K562 (cell line): ENCODE measurements around the gene RARA. TPM values are rescaled to one million over a fixed set of nuclear protein-coding genes. Genes with fewer than 3 reads are reported as not detected.
A peak's percentile ranks its signal among the peaks of the same experiment; 100 is the strongest.

Source experiments
- ATAC-seq: fragments of 200-7000 bp; cut with Tn5 transposase; 3 replicates; pipeline ENCODE4 v1.9.1; 2020; ENCODE audit warnings: moderate library complexity
- BruUV-seq: library from RNA; stranded (reverse); fragments of 400-500 nt; replicated peaks from 2 replicates; lab custom pipeline; 2021; lab: Mats Ljungman, UMichigan
- CTCF ChIA-PET: fragments of 300-600 bp; formaldehyde crosslinking; extraction: SDS; loops from one replicate; lab custom pipeline; 2021; ENCODE audit warnings: low intra/inter-chr PET ratio; lab: Yijun Ruan, JAX
- POLR2A ChIA-PET: fragments of 300-600, 350-650 bp; sonication (Branson Sonifier 250); formaldehyde crosslinking; extraction: SDS; loops from one replicate; lab custom pipeline; 2021; ENCODE audit warnings: antibody characterized with exemption, inconsistent platforms; lab: Yijun Ruan, JAX
- DNase-seq, 4 experiments: peaks; one replicate each; pipeline versions ENCODE4 v3.0.0 to v3.0.0-alpha.2; 2011 to 2018; ENCODE audit warnings: low spot score in 3 of 4, mixed read lengths in 3 of 4; ENCODE audit errors: extremely low read depth in 1 of 4
- FAIRE-seq: peaks from 2 replicates; lab custom pipeline; 2011; peaks lifted over from hg19 to GRCh38; lab: Jason Lieb, UNC
- H2AFZ ChIP-seq: 2 replicates; pipeline ENCODE4 v1.6.0; 2011; ENCODE audit warnings: low read depth, low read length, control low read depth, inconsistent platforms
- H3K27ac ChIP-seq: fragments of 200-600 bp; 3 replicates; pipeline ENCODE4 v1.8.0; 2011; ENCODE audit warnings: low read depth, mild to moderate bottlenecking, control low read depth, inconsistent platforms, low read length, moderate library complexity, mixed read lengths; ENCODE audit errors: extremely low read depth
- H3K27me3 ChIP-seq, 2 experiments: fragments of 300-600 bp in 1 of 2; 2 replicates in 1 of 2; 3 replicates in 1 of 2; pipeline versions ENCODE4 v1.6.0 to v1.8.0; 2011; ENCODE audit warnings: inconsistent platforms in 2 of 2, low read length in 2 of 2, mild to moderate bottlenecking in 1 of 2, mixed read lengths in 1 of 2, moderate library complexity in 1 of 2; ENCODE audit not compliant: control insufficient read depth in 2 of 2, insufficient read depth in 2 of 2
- H3K36me3 ChIP-seq: fragments of 300-600 bp; 3 replicates; pipeline ENCODE4 v1.8.0; 2011; ENCODE audit warnings: mild to moderate bottlenecking, low read length, inconsistent platforms; ENCODE audit not compliant: control insufficient read depth, insufficient read depth
- H3K4me1 ChIP-seq, 2 experiments: fragments of 200-600 bp in 1 of 2; replicated peaks in 1 of 2; 2 replicates in 1 of 2; 3 replicates in 1 of 2; pipeline versions ENCODE4 v1.5.1 to v1.8.0; 2011; ENCODE audit warnings: inconsistent platforms in 2 of 2, low read length in 2 of 2, mild to moderate bottlenecking in 1 of 2, mixed read lengths in 1 of 2, moderate library complexity in 1 of 2; ENCODE audit not compliant: control insufficient read depth in 2 of 2, insufficient read depth in 2 of 2
- H3K4me2 ChIP-seq: 2 replicates; pipeline ENCODE4 v1.6.1; 2011; ENCODE audit warnings: low read length, control low read depth, inconsistent platforms, mixed read lengths; ENCODE audit not compliant: insufficient read depth
- H3K4me3 ChIP-seq: fragments of 200-600 bp; sonication (generic), shearing (Covaris generic); 2 replicates; pipeline ENCODE4 v1.5.1; 2016; ENCODE audit warnings: control low read depth, inconsistent platforms
- H3K79me2 ChIP-seq: fragments of 200-600 bp; 3 replicates; pipeline ENCODE4 v1.8.0; 2011; ENCODE audit warnings: low read length, inconsistent platforms; ENCODE audit not compliant: control insufficient read depth, insufficient read depth
- H3K9ac ChIP-seq, 2 experiments: 2 replicates each; pipeline versions ENCODE4 v1.6.0 to v1.6.1; 2011; ENCODE audit warnings: low read depth in 2 of 2, low read length in 2 of 2, control low read depth in 1 of 2, inconsistent platforms in 1 of 2, mild to moderate bottlenecking in 1 of 2, mixed read lengths in 1 of 2; ENCODE audit not compliant: insufficient read depth in 1 of 2
- H3K9me1 ChIP-seq: one replicate; pipeline ENCODE4 v1.6.0; 2011; ENCODE audit warnings: inconsistent platforms, mild to moderate bottlenecking, low read length, moderate library complexity; ENCODE audit not compliant: control insufficient read depth, insufficient read depth
- H3K9me3 ChIP-seq: replicated peaks from 2 replicates; pipeline ENCODE4 v1.5.1; 2011; ENCODE audit warnings: low read depth, low read length, inconsistent platforms; ENCODE audit not compliant: control insufficient read depth, insufficient read depth
- H4K20me1 ChIP-seq: replicated peaks from 2 replicates; pipeline ENCODE4 v1.6.1; 2011; ENCODE audit warnings: low read length, inconsistent platforms, mixed read lengths; ENCODE audit not compliant: control insufficient read depth, insufficient read depth
- CEBPG ChIP-seq, 3 experiments: fragments of 200-800 bp in 1 of 3; sonication (Bioruptor generic) in 1 of 3; sonication (generic) in 1 of 3; formaldehyde crosslinking in 1 of 3; IDR thresholded peaks in 2 of 3; conservative IDR thresholded peaks in 1 of 3; 2 replicates each; pipeline versions ENCODE4 v1.6.1 to v1.8.0; 2016 to 2022; ENCODE audit warnings: missing compliant biosample characterization in 2 of 3, missing genetic modification characterization in 2 of 3, mild to moderate bottlenecking in 1 of 3, missing genetic modification reagents in 1 of 3
- E2F4 ChIP-seq: sonication (generic); formaldehyde crosslinking; IDR thresholded peaks from 2 replicates; pipeline ENCODE4 v1.8.0; 2022; ENCODE audit warnings: mild to moderate bottlenecking, low read depth, missing genetic modification reagents
- ESRRB ChIP-seq: fragments of 250-450 bp; sonication (Bioruptor Pico); IDR thresholded peaks from 2 replicates; pipeline ENCODE4 v1.5.0; 2020; ENCODE audit warnings: mild to moderate bottlenecking, moderate library complexity, borderline replicate concordance
- HDGF ChIP-seq: fragments of 450-650 bp; IDR thresholded peaks from 2 replicates; pipeline ENCODE4 v1.6.1; 2016
- HMG20B ChIP-seq: fragments of 250-450 bp; sonication (Bioruptor Pico); IDR thresholded peaks from 2 replicates; pipeline ENCODE4 v1.5.0; 2021; ENCODE audit warnings: mild to moderate bottlenecking
- HNRNPL ChIP-seq: fragments of 200-400 bp; formaldehyde crosslinking; IDR thresholded peaks from 2 replicates; pipeline ENCODE4 v1.6.1; 2017; ENCODE audit warnings: low read depth, mild to moderate bottlenecking, low read length
- ILF3 ChIP-seq: fragments of 450-650 bp; IDR thresholded peaks from 2 replicates; pipeline ENCODE4 v1.6.1; 2018; ENCODE audit warnings: antibody characterized with exemption, mild to moderate bottlenecking, moderate library complexity, borderline replicate concordance
- LARP7 ChIP-seq: fragments of 450-650 bp; IDR thresholded peaks from 2 replicates; pipeline ENCODE4 v1.6.1; 2016
- MCM3 ChIP-seq: fragments of 450-650 bp; IDR thresholded peaks from 2 replicates; pipeline ENCODE4 v1.6.1; 2016
- MED1 ChIP-seq: sonication (generic); formaldehyde crosslinking; IDR thresholded peaks from 2 replicates; pipeline ENCODE4 v1.8.1; 2023; ENCODE audit warnings: missing genetic modification reagents, borderline replicate concordance
- MEF2A ChIP-seq: IDR thresholded peaks from 2 replicates; pipeline ENCODE4 v1.6.1; 2011; ENCODE audit warnings: low read depth, mild to moderate bottlenecking, low read length, moderate library complexity; ENCODE audit not compliant: control insufficient read depth
- NFE2 ChIP-seq: IDR thresholded peaks from 2 replicates; pipeline ENCODE4 v1.6.1; 2014; ENCODE audit warnings: antibody characterized with exemption, low read depth
- NFIC ChIP-seq: fragments of 450-650 bp; IDR thresholded peaks from 2 replicates; pipeline ENCODE4 v1.6.1; 2017; ENCODE audit warnings: mild to moderate bottlenecking, inconsistent platforms
- PHF8 ChIP-seq: fragments of 200-600 bp; sonication (generic); IDR thresholded peaks from 2 replicates; pipeline ENCODE4 v1.6.1; 2012; ENCODE audit warnings: mixed run types, mild to moderate bottlenecking, inconsistent platforms, low read length, moderate library complexity, borderline replicate concordance
- TARDBP ChIP-seq: fragments of 450-650 bp; IDR thresholded peaks from 2 replicates; pipeline ENCODE4 v1.6.1; 2016
- TSC22D4 ChIP-seq: fragments of 450-650 bp; IDR thresholded peaks from 2 replicates; pipeline ENCODE4 v1.6.1; 2016; ENCODE audit warnings: missing genetic modification characterization, missing biosample characterization, control low read depth
- ZEB2 ChIP-seq: fragments of 450-650 bp; IDR thresholded peaks from 2 replicates; pipeline ENCODE4 v1.6.1; 2016
- ZNF124 ChIP-seq: sonication (generic); formaldehyde crosslinking; IDR thresholded peaks from 2 replicates; pipeline ENCODE4 v1.8.1; 2022; ENCODE audit warnings: missing genetic modification reagents
- ZNF253 ChIP-seq: fragments of 250-450 bp; sonication (Bioruptor Pico); conservative IDR thresholded peaks from 2 replicates; pipeline ENCODE4 v1.6.1; 2021; ENCODE audit warnings: mild to moderate bottlenecking
- ZNF316 ChIP-seq: fragments of 450-650 bp; IDR thresholded peaks from 2 replicates; pipeline ENCODE4 v1.6.1; 2016
- ZNF740 ChIP-seq, 3 experiments: fragments of 200-800 bp in 1 of 3; sonication (Bioruptor generic) in 1 of 3; sonication (generic) in 1 of 3; formaldehyde crosslinking in 1 of 3; IDR thresholded peaks; 2 replicates each; pipeline versions ENCODE4 v1.6.1 to v1.8.0; 2016 to 2022; ENCODE audit warnings: mild to moderate bottlenecking in 2 of 3, missing compliant biosample characterization in 2 of 3, missing genetic modification characterization in 2 of 3, missing genetic modification reagents in 1 of 3
- ZZZ3 ChIP-seq: fragments of 450-650 bp; IDR thresholded peaks from 2 replicates; pipeline ENCODE4 v1.6.1; 2016; ENCODE audit warnings: antibody characterized with exemption, mild to moderate bottlenecking, moderate library complexity
- WGBS: fragments of 100-300 bp; shearing (Covaris generic); methylation state at CpG from one replicate; pipeline ENCODE4 v1.1.6; 2016; ENCODE audit warnings: low coverage, mixed read lengths; ENCODE audit not compliant: insufficient coverage; ENCODE audit errors: missing lambda C conversion rate; 5-methylcytosine and 5-hydroxymethylcytosine counted together
- in situ Hi-C: fragments of 300-500 bp; cut with MboI; formaldehyde crosslinking; loops from 4 replicates; pipeline ENCODE4 v1.15.0; 2018; ENCODE audit warnings: inconsistent platforms, mixed read lengths
- intact Hi-C: fragments of 100-400 bp; cut with micrococcal nuclease; formaldehyde crosslinking; loops from 2 replicates; pipeline ENCODE4 v1.14.2; 2022
- polyA plus RNA-seq, 8 experiments: library from polyadenylated mRNA; depleted of rRNA in 4 of 8; stranded (reverse) in 5 of 8; unstranded in 3 of 8; fragments of >200 nt; fragmentation: Nextera tagmentation in 2 of 8; fragmentation: Illumina TruSeq in 1 of 8; extraction: Ambion mirVana in 2 of 8; extraction: Trizol in 1 of 8; gene quantifications; 2 replicates each; pipeline versions ENCODE4 v1.2.1 to v1.2.3, GENCODE V29; 2011 to 2014; ENCODE audit warnings: inconsistent platforms in 1 of 8, missing spikeins in 1 of 8
- total RNA-seq, 7 experiments: library from RNA; depleted of rRNA in 6 of 7; stranded (reverse); fragments of >200 nt in 6 of 7; fragmentation: Illumina TruSeq in 2 of 7; extraction: Trizol in 2 of 7; gene quantifications; 2 replicates each; pipeline versions ENCODE4 v1.2.1 to v1.2.3, GENCODE V29; 2011 to 2021; ENCODE audit warnings: low replicate concordance in 1 of 7

Gene RARA
- total and polyA plus RNA-seq, 9 of the 15 experiments (the other 6 are each of a cell fraction or from before 2014, with no cell fraction given): 0.10 to 28.0 (median 7.9) TPM

GRCh38 chr17:40307001-40307730 is 1.8 kb upstream of the RARA start:
- Histone ChIP-seq H3K27ac (peak overlapping the region; percentile 49), H4K20me1 (no peaks in the 10 kb centered on the region), H3K4me3 (no peak overlapping the region), H3K9ac (peak overlapping the region; percentile 8 to 75; a peak in 2 of 4 replicates), H3K4me1 (peaks cover 31 to 43% of the 10 kb centered on the region in 2 experiments), H3K36me3 (peaks cover 28% of the 10 kb centered on the region), H3K27me3 (no peaks in the 10 kb centered on the region), H3K9me3 (no peaks in the 10 kb centered on the region), H3K79me2 (no peaks in the 10 kb centered on the region; the same call in 2 of the 3 replicates), H3K4me2 (peak overlapping the region; percentile 38), H2AFZ (peak overlapping the region; percentile 48; the same call in 1 of the 2 replicates), H3K9me1 (no peaks in the 10 kb centered on the region)
- no TSS peak for BruUV-seq
- 20% methylated on average over 10 of the region's 10 CpGs for WGBS
- POLR2A ChIA-PET: interaction anchor here (0.5 to 3.3 kb wide), 18 partner anchors 10 to 1492 kb away, joined by 3 to 23 read pairs (median 3); partner anchors contain the start of gene CDC6
- in situ Hi-C loops: no loop called here
- ATAC-seq (peak; percentile 64), DNase-seq (peak in 3 of 4 experiments; percentile 45 to 61 (median 50)), FAIRE-seq (peak; percentile 23)
- CTCF ChIA-PET: interaction anchor here (0.6 kb wide), 1 partner anchor 228 kb away, joined by 9 read pairs; no protein-coding TSS in a partner anchor
- intact Hi-C loops: loop anchor here (5.0 to 10.0 kb wide), 2 partner anchors 35 to 228 kb away; no protein-coding TSS in a partner anchor
- TF ChIP-seq HMG20B (CRISPR knock-in tag) (no peak), E2F4 (CRISPR knock-in tag) (no peak), HNRNPL (no peak), ZEB2 (no peak), TSC22D4 (tag) (no peak), HDGF (no peak), ZNF253 (no peak), MED1 (no peak), ZNF124 (CRISPR knock-in tag) (no peak), ZNF316 (peak; percentile 99), MEF2A (no peak), TARDBP (no peak), CEBPG (CRISPR knock-in tag; IDR thresholded peaks at IDR 0.05) (no peak), CEBPG (tag; conservative IDR thresholded peaks at IDR 0.05 in 1 of 2, IDR thresholded peaks at IDR 0.05 in 1 of 2) (no peak), NFE2 (no peak), NFIC (peak; percentile 50), PHF8 (no peak), MCM3 (no peak), ZZZ3 (no peak), ILF3 (no peak), ZNF740 (CRISPR knock-in tag; IDR thresholded peaks at IDR 0.05) (0 out of 2 replicates have a peak, but pooled peaks have one; percentile 21), ZNF740 (tag; IDR thresholded peaks at IDR 0.05) (peak in 1 of 2 experiments; percentile 7; a peak in 1 of 4 replicates), ESRRB (no peak), LARP7 (no peak)
